Measurements from ENCODE around the gene LMO7.

DNA sequence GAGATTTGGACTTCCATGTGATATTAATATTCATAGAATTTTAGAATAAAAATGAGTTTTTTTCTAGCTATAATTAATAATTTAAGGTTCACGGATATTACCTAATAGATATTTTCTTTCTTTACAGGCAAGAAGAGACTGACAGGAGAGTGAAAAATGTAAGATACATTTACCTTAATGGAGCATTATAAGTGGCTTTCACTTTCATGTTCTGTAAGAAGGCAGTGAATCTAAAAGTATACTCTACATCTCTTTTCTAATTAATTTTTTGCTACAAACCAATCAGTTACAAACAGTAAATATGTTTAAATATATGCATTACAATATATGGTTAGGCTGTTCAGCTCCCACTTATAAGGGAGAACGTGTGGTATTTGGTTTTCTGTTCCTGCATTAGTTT is 159.1 kb downstream of the LMO7 start:
- TF ChIP-seq, protein P1, sequence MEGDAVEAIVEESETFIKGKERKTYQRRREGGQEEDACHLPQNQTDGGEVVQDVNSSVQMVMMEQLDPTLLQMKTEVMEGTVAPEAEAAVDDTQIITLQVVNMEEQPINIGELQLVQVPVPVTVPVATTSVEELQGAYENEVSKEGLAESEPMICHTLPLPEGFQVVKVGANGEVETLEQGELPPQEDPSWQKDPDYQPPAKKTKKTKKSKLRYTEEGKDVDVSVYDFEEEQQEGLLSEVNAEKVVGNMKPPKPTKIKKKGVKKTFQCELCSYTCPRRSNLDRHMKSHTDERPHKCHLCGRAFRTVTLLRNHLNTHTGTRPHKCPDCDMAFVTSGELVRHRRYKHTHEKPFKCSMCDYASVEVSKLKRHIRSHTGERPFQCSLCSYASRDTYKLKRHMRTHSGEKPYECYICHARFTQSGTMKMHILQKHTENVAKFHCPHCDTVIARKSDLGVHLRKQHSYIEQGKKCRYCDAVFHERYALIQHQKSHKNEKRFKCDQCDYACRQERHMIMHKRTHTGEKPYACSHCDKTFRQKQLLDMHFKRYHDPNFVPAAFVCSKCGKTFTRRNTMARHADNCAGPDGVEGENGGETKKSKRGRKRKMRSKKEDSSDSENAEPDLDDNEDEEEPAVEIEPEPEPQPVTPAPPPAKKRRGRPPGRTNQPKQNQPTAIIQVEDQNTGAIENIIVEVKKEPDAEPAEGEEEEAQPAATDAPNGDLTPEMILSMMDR (IDR thresholded peaks at IDR 0.05; ENCODE audit: low read length), result no peak
- no peak for TF ChIP-seq EZH2 (IDR thresholded peaks at IDR 0.05; ENCODE audit: borderline replicate concordance, low read length)
